C4-2B (cell line): ENCODE results near the gene C3.

Experiments
- ZFX ChIP-seq: fragments of 450-650 bp; IDR thresholded peaks from 2 replicates; pipeline ENCODE4 v1.6.1; 2017
- TF ChIP-seq, protein P1 (sequence below): fragments of 450-650 bp; conservative IDR thresholded peaks from 2 replicates; pipeline ENCODE4 v1.5.1; 2017; ENCODE audit warnings: mild to moderate bottlenecking

DNA sequence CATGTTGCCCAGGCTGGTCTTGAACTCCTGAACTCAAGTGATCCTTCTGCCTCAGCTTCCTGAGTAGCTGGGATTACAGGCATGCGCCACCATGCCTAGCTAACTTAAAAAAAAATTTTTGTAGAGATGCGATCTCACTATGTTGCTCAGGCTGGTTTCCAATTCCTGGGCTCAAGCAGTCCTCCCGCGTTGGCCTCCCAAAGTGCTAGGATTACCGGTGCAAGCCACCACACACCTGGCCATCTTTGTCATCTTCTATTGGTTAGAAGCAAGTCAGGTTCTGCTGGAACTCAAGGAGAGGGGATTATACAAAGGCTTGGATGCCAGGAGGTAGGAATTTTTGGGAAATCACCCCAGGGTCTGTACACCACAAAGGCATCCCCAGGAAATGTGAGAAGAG, 75.7 kb downstream of the C3 start:
- TF ChIP-seq, protein P1, sequence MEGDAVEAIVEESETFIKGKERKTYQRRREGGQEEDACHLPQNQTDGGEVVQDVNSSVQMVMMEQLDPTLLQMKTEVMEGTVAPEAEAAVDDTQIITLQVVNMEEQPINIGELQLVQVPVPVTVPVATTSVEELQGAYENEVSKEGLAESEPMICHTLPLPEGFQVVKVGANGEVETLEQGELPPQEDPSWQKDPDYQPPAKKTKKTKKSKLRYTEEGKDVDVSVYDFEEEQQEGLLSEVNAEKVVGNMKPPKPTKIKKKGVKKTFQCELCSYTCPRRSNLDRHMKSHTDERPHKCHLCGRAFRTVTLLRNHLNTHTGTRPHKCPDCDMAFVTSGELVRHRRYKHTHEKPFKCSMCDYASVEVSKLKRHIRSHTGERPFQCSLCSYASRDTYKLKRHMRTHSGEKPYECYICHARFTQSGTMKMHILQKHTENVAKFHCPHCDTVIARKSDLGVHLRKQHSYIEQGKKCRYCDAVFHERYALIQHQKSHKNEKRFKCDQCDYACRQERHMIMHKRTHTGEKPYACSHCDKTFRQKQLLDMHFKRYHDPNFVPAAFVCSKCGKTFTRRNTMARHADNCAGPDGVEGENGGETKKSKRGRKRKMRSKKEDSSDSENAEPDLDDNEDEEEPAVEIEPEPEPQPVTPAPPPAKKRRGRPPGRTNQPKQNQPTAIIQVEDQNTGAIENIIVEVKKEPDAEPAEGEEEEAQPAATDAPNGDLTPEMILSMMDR = no peak
- TF ChIP-seq ZFX = no peak
